ENCODE results near the gene TNIP1.
A peak's percentile ranks its signal among the peaks of the same experiment; 100 is the strongest.

The TNIP1 gene

GRCh38 chr5:151080613-151081430 is at the start of gene TNIP1:
Gene TNIP1 (minus strand): TSS chr5:151081034. CDS start chr5:151065095, 15,939 bp downstream.
- peak; percentile 83 for DNase-seq

GRCh38 chr5:151130235-151130921 is 49.5 kb upstream of the TNIP1 start:
- DNase-seq: no peak

GRCh38 chr5:151128817-151129216 is 48.0 kb upstream of the TNIP1 start:
- DNase-seq: no peak

GRCh38 chr5:151127926-151128325 is 47.1 kb upstream of the TNIP1 start:
- no peak for DNase-seq

- peak; percentile 12 for DNase-seq
Observed at GRCh38 chr5:151126199-151126645, 45.4 kb upstream of the TNIP1 start.

- no peak for DNase-seq
Observed at GRCh38 chr5:151125421-151125820, 44.6 kb upstream of the TNIP1 start.

GRCh38 chr5:151123897-151124751 is 43.3 kb upstream of the TNIP1 start:
- DNase-seq: no peak

- DNase-seq: no peak
Observed at GRCh38 chr5:151122828-151123227, 42.0 kb upstream of the TNIP1 start.

- DNase-seq: no peak
Observed at GRCh38 chr5:151121665-151122064, 40.8 kb upstream of the TNIP1 start.

GRCh38 chr5:151121095-151121494 is 40.3 kb upstream of the TNIP1 start:
- DNase-seq: no peak

GRCh38 chr5:151118913-151119575 is 38.2 kb upstream of the TNIP1 start:
- no peak for DNase-seq

- DNase-seq: peak; percentile 21
Observed at GRCh38 chr5:151115272-151115905, 34.6 kb upstream of the TNIP1 start.

GRCh38 chr5:151113651-151114050 is 32.8 kb upstream of the TNIP1 start:
- DNase-seq: no peak

GRCh38 chr5:151110992-151111391 is 30.2 kb upstream of the TNIP1 start:
- no peak for DNase-seq

- no peak for DNase-seq
Observed at GRCh38 chr5:151110122-151110681, 29.4 kb upstream of the TNIP1 start.

- DNase-seq: no peak
Observed at GRCh38 chr5:151108566-151108965, 27.7 kb upstream of the TNIP1 start.

GRCh38 chr5:151107738-151108520 is 27.1 kb upstream of the TNIP1 start:
- DNase-seq: no peak

GRCh38 chr5:151107084-151107483 is 26.2 kb upstream of the TNIP1 start:
- no peak for DNase-seq

- DNase-seq: no peak
Observed at GRCh38 chr5:151106509-151106908, 25.7 kb upstream of the TNIP1 start.

- no peak for DNase-seq
Observed at GRCh38 chr5:151106043-151106442, 25.2 kb upstream of the TNIP1 start.

- no peak for DNase-seq
Observed at GRCh38 chr5:151105561-151105960, 24.7 kb upstream of the TNIP1 start.

Data from T1000 (cell line).